Keratinocyte (primary cell): Measurements from ENCODE around the gene EGLN1. TPM values are rescaled to one million over a fixed set of nuclear protein-coding genes. Genes with fewer than 3 reads are reported as not detected.

Experiments
- DNase-seq: peaks from one replicate; pipeline ENCODE4 v3.0.0-alpha.2; 2011; ENCODE audit warnings: low read depth, missing footprints, low spot score
- FAIRE-seq: peaks from 2 replicates; lab custom pipeline; 2011; peaks lifted over from hg19 to GRCh38; lab: Jason Lieb, UNC
- H2AFZ ChIP-seq: 2 replicates; pipeline ENCODE4 v1.6.0; 2012; ENCODE audit warnings: low read length, control low read depth, inconsistent platforms; ENCODE audit not compliant: control insufficient read depth
- H3K27ac ChIP-seq: 2 replicates; pipeline ENCODE4 v1.5.1; 2011; ENCODE audit warnings: low read length; ENCODE audit not compliant: control insufficient read depth, insufficient read depth
- H3K27me3 ChIP-seq: 3 replicates; pipeline ENCODE4 v1.6.0; 2011; ENCODE audit warnings: low read length; ENCODE audit not compliant: control insufficient read depth, insufficient read depth; ENCODE audit errors: extremely low read depth
- H3K36me3 ChIP-seq, 2 experiments: 2 replicates in 1 of 2; 3 replicates in 1 of 2; pipeline ENCODE4 v1.5.1; 2011; ENCODE audit warnings: low read length in 2 of 2, mild to moderate bottlenecking in 1 of 2; ENCODE audit not compliant: control insufficient read depth in 2 of 2, insufficient read depth in 2 of 2; ENCODE audit errors: extremely low read depth in 1 of 2
- H3K4me1 ChIP-seq: 3 replicates; pipeline ENCODE4 v1.5.1; 2011; ENCODE audit warnings: low read length; ENCODE audit not compliant: control insufficient read depth, insufficient read depth; ENCODE audit errors: extremely low read depth
- H3K4me2 ChIP-seq: 3 replicates; pipeline ENCODE4 v1.6.0; 2011; ENCODE audit warnings: low read depth, low read length; ENCODE audit not compliant: control insufficient read depth, insufficient read depth; ENCODE audit errors: extremely low read depth
- H3K4me3 ChIP-seq, 3 experiments: fragments of 200-600 bp in 1 of 3; sonication (generic) in 1 of 3; 2 replicates in 2 of 3; 3 replicates in 1 of 3; pipeline ENCODE4 v1.5.1; 2011 to 2016; ENCODE audit warnings: low read length in 3 of 3, mild to moderate bottlenecking in 3 of 3, control low read depth in 2 of 3, inconsistent platforms in 1 of 3, low read depth in 1 of 3, mixed read lengths in 1 of 3, mixed run types in 1 of 3, moderate library complexity in 1 of 3; ENCODE audit not compliant: control insufficient read depth in 2 of 3, insufficient read depth in 2 of 3; ENCODE audit errors: extremely low read depth in 1 of 3
- H3K79me2 ChIP-seq: 2 replicates; pipeline ENCODE4 v1.6.0; 2012; ENCODE audit warnings: low read length; ENCODE audit not compliant: control insufficient read depth, insufficient read depth
- H3K9ac ChIP-seq: 3 replicates; pipeline ENCODE4 v1.6.0; 2011; ENCODE audit warnings: low read length; ENCODE audit not compliant: control insufficient read depth, insufficient read depth; ENCODE audit errors: extremely low read depth
- H3K9me1 ChIP-seq: 3 replicates; pipeline ENCODE4 v1.6.0; 2011; ENCODE audit warnings: low read length; ENCODE audit not compliant: control insufficient read depth, insufficient read depth; ENCODE audit errors: extremely low read depth
- H3K9me3 ChIP-seq: 2 replicates; pipeline ENCODE4 v1.5.1; 2012; ENCODE audit warnings: low read depth, low read length; ENCODE audit not compliant: control insufficient read depth
- H4K20me1 ChIP-seq: 3 replicates; pipeline ENCODE4 v1.6.0; 2011; ENCODE audit warnings: low read length; ENCODE audit not compliant: control insufficient read depth, insufficient read depth; ENCODE audit errors: extremely low read depth
- CTCF ChIP-seq, 3 experiments: IDR thresholded peaks in 1 of 3; conservative IDR thresholded peaks in 1 of 3; optimal IDR thresholded peaks in 1 of 3; 2 replicates in 2 of 3; 3 replicates in 1 of 3; pipeline versions ENCODE3 to v1.5.1; 2011; ENCODE audit warnings: low read length in 3 of 3, mild to moderate bottlenecking in 3 of 3, moderate library complexity in 2 of 3, control low read depth in 1 of 3, inconsistent platforms in 1 of 3; ENCODE audit not compliant: insufficient read depth in 2 of 3; ENCODE audit errors: extremely low read depth in 1 of 3
- EZH2 ChIP-seq: IDR thresholded peaks from one replicate; pipeline ENCODE4 v1.6.1; 2012; ENCODE audit warnings: inconsistent platforms, mild to moderate bottlenecking, low read length, moderate library complexity
- dilution Hi-C: fragments of 300-500 bp; cut with MboI; formaldehyde crosslinking; loops from one replicate; pipeline ENCODE4 v1.7.0; 2020; ENCODE audit warnings: low sequenced_read_pairs; ENCODE audit not compliant: extremely low pct_ligation_motif_present
- polyA plus RNA-seq, 5 experiments: library from polyadenylated mRNA; depleted of rRNA in 3 of 5; stranded (reverse) in 3 of 5; stranded (forward) in 1 of 5; unstranded in 1 of 5; fragments of >200 nt; gene quantifications; 1 replicate in 1 of 5; 2 replicates in 3 of 5; 3 replicates in 1 of 5; pipeline versions ENCODE4 v1.2.1 to v1.2.3, GENCODE V29; 2011 to 2012; ENCODE audit warnings: missing spikeins in 2 of 5, low read depth in 1 of 5, low replicate concordance in 1 of 5

Gene EGLN1
- polyA plus RNA-seq, 1 donor (not counting 4 experiments of a cell fraction or from before 2014, with no cell fraction given) = 34.1 TPM

DNA sequence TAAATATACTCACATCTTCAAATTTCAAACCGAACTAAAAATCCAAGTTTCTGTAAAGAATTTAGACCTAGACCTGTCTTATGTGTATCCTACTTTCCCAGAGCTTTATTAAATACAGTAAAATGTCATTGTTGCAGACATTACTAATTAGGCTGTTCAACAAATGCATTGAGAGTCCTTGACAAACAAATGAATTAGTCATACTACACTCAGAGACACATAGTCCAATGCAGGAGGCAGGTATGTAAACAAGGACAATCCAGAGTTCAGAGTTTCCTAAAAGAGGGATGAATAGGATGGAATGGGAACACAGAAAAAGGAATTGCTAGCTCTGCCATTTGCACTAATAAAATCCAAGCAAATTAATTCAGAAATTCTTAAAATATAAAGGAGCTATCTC is 1.6 kb upstream of the EGLN1 start:
- dilution Hi-C loops = no loop called here
- H3K27ac ChIP-seq = no peak overlapping the region
- H3K4me3 ChIP-seq = no peak overlapping the region
- H3K9ac ChIP-seq = no peak overlapping the region
- H3K79me2 ChIP-seq = peaks cover 29% of the 10 kb centered on the region
- H2AFZ ChIP-seq = no peak overlapping the region
- no peaks in the 10 kb centered on the region for H3K9me1 ChIP-seq
- H3K4me2 ChIP-seq = no peak overlapping the region
- no peak for FAIRE-seq
- H3K4me1 ChIP-seq = peaks cover 11% of the 10 kb centered on the region
- no peaks in the 10 kb centered on the region for H3K9me3 ChIP-seq
- DNase-seq = no peak
- TF ChIP-seq CTCF (optimal IDR thresholded peaks at IDR 0.05 in 1 of 3, IDR thresholded peaks at IDR 0.05 in 1 of 3, conservative IDR thresholded peaks at IDR 0.05 in 1 of 3; ENCODE audit: extremely low read depth in 1 of 3, insufficient read depth in 2 of 3, low read length in 3 of 3) (no peak), EZH2 (no peak)
- no peaks in the 10 kb centered on the region for H3K27me3 ChIP-seq
- H3K36me3 ChIP-seq = no peaks in the 10 kb centered on the region
- H4K20me1 ChIP-seq = no peaks in the 10 kb centered on the region

GRCh38 chr1:231422798-231423309 is 767 bp upstream of the EGLN1 start:
- H3K79me2 ChIP-seq = peaks cover 37% of the 10 kb centered on the region
- H3K4me3 ChIP-seq = peak overlapping the region; percentile 82 to 95 (median 83)
- peak overlapping the region; percentile 47 for H3K27ac ChIP-seq
- peak overlapping the region; percentile 73 for H3K9ac ChIP-seq
- H3K27me3 ChIP-seq = no peaks in the 10 kb centered on the region
- peak overlapping the region; percentile 98 for H2AFZ ChIP-seq
- no peaks in the 10 kb centered on the region for H3K36me3 ChIP-seq
- TF ChIP-seq EZH2 (no peak), CTCF (optimal IDR thresholded peaks at IDR 0.05 in 1 of 3, IDR thresholded peaks at IDR 0.05 in 1 of 3, conservative IDR thresholded peaks at IDR 0.05 in 1 of 3; ENCODE audit: extremely low read depth in 1 of 3, insufficient read depth in 2 of 3, low read length in 3 of 3) (no peak)
- no peaks in the 10 kb centered on the region for H3K9me3 ChIP-seq
- H3K9me1 ChIP-seq = no peaks in the 10 kb centered on the region
- DNase-seq = no peak
- FAIRE-seq = no peak
- dilution Hi-C loops = no loop called here
- peaks cover 18% of the 10 kb centered on the region for H3K4me1 ChIP-seq
- H4K20me1 ChIP-seq = peaks cover 2% of the 10 kb centered on the region
- peak overlapping the region; percentile 93 for H3K4me2 ChIP-seq
